ENCODE results near the gene UCN3. TPM values are rescaled to one million over a fixed set of nuclear protein-coding genes. Genes with fewer than 3 reads are reported as not detected.

UCN3 gene, protein sequence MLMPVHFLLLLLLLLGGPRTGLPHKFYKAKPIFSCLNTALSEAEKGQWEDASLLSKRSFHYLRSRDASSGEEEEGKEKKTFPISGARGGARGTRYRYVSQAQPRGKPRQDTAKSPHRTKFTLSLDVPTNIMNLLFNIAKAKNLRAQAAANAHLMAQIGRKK
- not detected in 5 replicates for total RNA-seq (2022; extraction: Qiagen RNA extraction)

DNA sequence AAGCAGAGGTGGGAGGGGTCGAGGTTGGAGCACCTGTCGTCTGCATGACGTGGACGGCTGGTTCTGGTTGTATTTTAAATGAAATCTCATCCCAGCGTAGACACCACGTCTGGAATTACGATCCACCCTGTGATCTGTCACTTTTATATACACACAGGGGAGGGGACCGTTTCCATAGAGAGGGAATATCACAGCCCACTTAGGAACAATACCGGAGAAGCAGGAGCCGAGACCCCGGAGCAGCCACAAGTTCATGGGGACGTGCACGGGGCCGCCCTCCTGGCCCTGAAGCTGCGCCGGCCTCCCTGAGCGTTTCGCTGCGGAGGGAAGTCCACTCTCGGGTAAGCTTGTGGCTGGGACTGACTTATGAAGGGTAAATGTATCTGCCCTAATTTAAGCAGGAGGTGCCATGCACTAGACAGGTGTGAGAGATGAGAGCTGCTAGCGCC lies at the start of gene UCN3:
Gene UCN3 (plus strand): TSS at position 77 of the 449 bp plus-strand sequence. CDS start 8,755 bp downstream, outside the sequence.

GRCh38 chr10:5404208-5405041 lies 39.7 kb downstream of the UCN3 start, which contains the start of gene TUBAL3:
Gene TUBAL3, minus strand, starts transcription at chr10:5404828. Its CDS starts 36 bp downstream, at chr10:5404792.

DNA sequence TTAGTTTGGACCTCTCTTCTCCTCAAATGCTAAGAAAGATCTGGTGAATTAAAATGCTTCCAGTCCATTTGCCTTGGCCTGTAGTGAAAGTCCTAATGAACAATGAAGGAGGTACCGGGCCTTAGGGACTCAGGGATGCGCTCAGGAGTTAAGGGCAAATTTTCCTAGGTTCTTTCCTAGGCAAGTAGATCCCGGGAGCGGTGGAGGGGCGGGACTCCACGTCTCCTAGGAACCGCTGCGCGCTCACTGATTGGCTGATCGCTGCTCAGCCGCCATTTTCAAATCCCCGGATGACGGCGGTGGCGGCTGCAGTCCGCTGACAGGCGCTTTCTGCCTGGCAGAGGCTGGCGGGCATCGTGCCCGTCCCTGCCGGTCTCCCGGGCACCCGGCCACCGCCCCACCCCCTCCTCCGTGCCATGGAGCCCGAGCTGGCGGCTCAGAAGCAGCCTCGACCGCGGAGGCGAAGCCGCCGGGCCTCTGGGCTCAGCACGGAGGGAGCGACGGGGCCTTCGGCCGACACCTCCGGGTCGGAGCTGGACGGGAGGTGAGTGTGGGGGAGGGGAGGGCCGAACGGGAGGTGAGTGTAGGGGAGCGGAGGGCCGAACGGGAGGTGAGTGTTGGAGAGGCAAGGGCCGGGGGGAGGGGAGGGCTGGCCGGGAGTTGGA lies 47.6 kb downstream of the UCN3 start, which contains the start of gene NET1:
Gene NET1 (plus strand): TSS at position 281 of the 665 bp plus-strand sequence. CDS start 136 bp downstream, at position 417.

Other genes starting within 250 kb of the UCN3 start
- 0.14 to 0.27 TPM in 2 of 5 replicates, not detected in the others for gene AKR1C8, start 179.8 kb upstream of the UCN3 start, total RNA-seq (2022; extraction: Qiagen RNA extraction)
- 0.15 to 0.25 TPM (median 0.21 TPM) in 4 of 5 replicates, not detected in the other for gene AKR1C4, start 168.1 kb upstream of the UCN3 start, total RNA-seq (2022; extraction: Qiagen RNA extraction)
- 0.26 to 0.49 TPM (median 0.30 TPM) in 4 of 5 replicates, not detected in the other for gene TUBAL3, start 39.9 kb downstream of the UCN3 start, total RNA-seq (2022; extraction: Qiagen RNA extraction)
- gene NET1, start 47.6 kb downstream of the UCN3 start, total RNA-seq (2022; extraction: Qiagen RNA extraction): 42.6 to 55.3 TPM (median 49.6 TPM) in 5 replicates
- gene CALML5, start 134.6 kb downstream of the UCN3 start, total RNA-seq (2022; extraction: Qiagen RNA extraction): not detected in 5 replicates
- gene CALML3, start 160.0 kb downstream of the UCN3 start, total RNA-seq (2022; extraction: Qiagen RNA extraction): not detected in 5 replicates